Stimulated activated CD8-positive, alpha-beta memory T cell treated with anti-CD3 and anti-CD28 coated beads, Interleukin-15, amount 100 ng/mL, for 1 hour (primary cell): ENCODE data around the gene DHRS7C.

Experiments used
- DNase-seq: peaks from one replicate; pipeline ENCODE4 v3.0.0-alpha.2; 2020; ENCODE audit warnings: low read depth

DHRS7C gene

GRCh38 chr17:9766970-9767369 lies 24.4 kb downstream of the DHRS7C start:
- no peak for DNase-seq

GRCh38 chr17:9765322-9765721 lies 26.1 kb downstream of the DHRS7C start:
- no peak for DNase-seq

GRCh38 chr17:9763643-9764042 lies 27.7 kb downstream of the DHRS7C start:
- DNase-seq, result no peak

GRCh38 chr17:9760266-9760665 lies 31.1 kb downstream of the DHRS7C start:
- no peak for DNase-seq

GRCh38 chr17:9755083-9755482 lies 36.3 kb downstream of the DHRS7C start:
- DNase-seq, result no peak

GRCh38 chr17:9750524-9750923 lies 40.9 kb downstream of the DHRS7C start:
- no peak for DNase-seq

- no peak for DNase-seq
Measured at GRCh38 chr17:9729735-9730420, 61.5 kb downstream of the DHRS7C start.

- DNase-seq, result no peak
Measured at GRCh38 chr17:9729034-9729650, 62.2 kb downstream of the DHRS7C start.

- DNase-seq, result no peak
Measured at GRCh38 chr17:9728564-9728963, 62.8 kb downstream of the DHRS7C start.

GRCh38 chr17:9728005-9728404 lies 63.4 kb downstream of the DHRS7C start:
- no peak for DNase-seq

GRCh38 chr17:9726291-9726690 lies 65.1 kb downstream of the DHRS7C start:
- DNase-seq, result no peak

- no peak for DNase-seq
Measured at GRCh38 chr17:9725575-9725974, 65.8 kb downstream of the DHRS7C start.
